Endothelial cell of umbilical vein (primary cell): ENCODE measurements around the gene C1orf53. TPM values are rescaled to one million over a fixed set of nuclear protein-coding genes. Genes with fewer than 3 reads are reported as not detected.

ENCODE experiments used
- BruUV-seq: library from RNA; stranded (reverse); fragments of 400-500 nt; replicated peaks from 2 replicates; lab custom pipeline; 2021; lab: Mats Ljungman, UMichigan
- CTCF ChIA-PET: fragments of 300-600, 350-600 bp; sonication (Branson Sonifier 250); formaldehyde crosslinking; loops from one replicate; lab custom pipeline; 2021; ENCODE audit warnings: antibody characterized with exemption, inconsistent platforms; lab: Charles Lee
- POLR2A ChIA-PET: fragments of 300-600, 350-600 bp; sonication (Branson Sonifier 250); formaldehyde crosslinking; loops from one replicate; lab custom pipeline; 2021; ENCODE audit warnings: antibody characterized with exemption, inconsistent platforms; lab: Charles Lee
- DNase-seq: peaks from one replicate; pipeline ENCODE4 v3.0.0-alpha.2; 2011; ENCODE audit warnings: low read depth, low spot score
- FAIRE-seq: peaks from 2 replicates; lab custom pipeline; 2011; peaks lifted over from hg19 to GRCh38; lab: Jason Lieb, UNC
- H2AFZ ChIP-seq: 2 replicates; pipeline ENCODE4 v1.6.0; 2012; ENCODE audit warnings: low read depth, low read length, control low read depth, inconsistent platforms
- H3K27ac ChIP-seq: 2 replicates; pipeline ENCODE4 v1.5.1; 2011; ENCODE audit warnings: low read depth, mild to moderate bottlenecking, control low read depth, low read length, moderate library complexity; ENCODE audit not compliant: insufficient read depth
- H3K27me3 ChIP-seq, 2 experiments: 2 replicates each; pipeline versions ENCODE4 v1.6.0 to v1.6.1; 2011; ENCODE audit warnings: low read length in 2 of 2, mixed read lengths in 1 of 2; ENCODE audit not compliant: control insufficient read depth in 2 of 2, insufficient read depth in 2 of 2
- H3K36me3 ChIP-seq, 2 experiments: 2 replicates in 1 of 2; 3 replicates in 1 of 2; pipeline ENCODE4 v1.5.1; 2011; ENCODE audit warnings: low read length in 2 of 2, mild to moderate bottlenecking in 1 of 2, moderate library complexity in 1 of 2; ENCODE audit not compliant: control insufficient read depth in 2 of 2, insufficient read depth in 2 of 2; ENCODE audit errors: extremely low read depth in 1 of 2
- H3K4me1 ChIP-seq: 3 replicates; pipeline ENCODE4 v1.5.1; 2011; ENCODE audit warnings: mild to moderate bottlenecking, low read length; ENCODE audit not compliant: control insufficient read depth, insufficient read depth; ENCODE audit errors: extremely low read depth
- H3K4me2 ChIP-seq: 2 replicates; pipeline ENCODE4 v1.6.1; 2011; ENCODE audit warnings: low read length, control low read depth, mixed read lengths; ENCODE audit not compliant: insufficient read depth
- H3K4me3 ChIP-seq, 3 experiments: fragments of 200-600 bp in 1 of 3; sonication (generic), shearing (Covaris generic) in 1 of 3; replicated peaks in 1 of 3; 2 replicates each; pipeline ENCODE4 v1.5.1; 2011 to 2016; ENCODE audit warnings: control low read depth in 3 of 3, low read length in 3 of 3, mild to moderate bottlenecking in 2 of 3, inconsistent platforms in 1 of 3, low read depth in 1 of 3, moderate library complexity in 1 of 3; ENCODE audit not compliant: insufficient read depth in 1 of 3
- H3K79me2 ChIP-seq: 2 replicates; pipeline ENCODE4 v1.6.0; 2012; ENCODE audit warnings: low read length, inconsistent platforms; ENCODE audit not compliant: control insufficient read depth, insufficient read depth
- H3K9ac ChIP-seq: replicated peaks from 2 replicates; pipeline ENCODE3; 2011; ENCODE audit warnings: low read length, control low read depth; ENCODE audit not compliant: insufficient read depth; ENCODE audit errors: extremely low read depth
- H3K9me1 ChIP-seq: replicated peaks from 3 replicates; pipeline ENCODE4 v1.6.0; 2011; ENCODE audit warnings: mild to moderate bottlenecking, low read length; ENCODE audit not compliant: control insufficient read depth, insufficient read depth; ENCODE audit errors: extremely low read depth
- H3K9me3 ChIP-seq: replicated peaks from 2 replicates; pipeline ENCODE4 v1.5.1; 2012; ENCODE audit warnings: low read length, inconsistent platforms; ENCODE audit not compliant: control insufficient read depth, insufficient read depth
- H4K20me1 ChIP-seq: replicated peaks from 2 replicates; pipeline ENCODE3; 2011; ENCODE audit warnings: mild to moderate bottlenecking, low read length; ENCODE audit not compliant: control insufficient read depth, insufficient read depth; ENCODE audit errors: extremely low read depth
- CTCF ChIP-seq, 2 donors: IDR thresholded peaks; 1 replicate in 1 of 2; 2 replicates in 1 of 2; pipeline ENCODE4 v1.5.1; 2011; ENCODE audit warnings: low read length in 2 of 2, mild to moderate bottlenecking in 2 of 2, moderate library complexity in 2 of 2, control low read depth in 1 of 2, inconsistent platforms in 1 of 2, low read depth in 1 of 2; ENCODE audit not compliant: insufficient read depth in 1 of 2; ENCODE audit errors: extremely low read depth in 1 of 2
- EZH2 ChIP-seq: IDR thresholded peaks from 2 replicates; pipeline ENCODE4 v1.6.1; 2012; ENCODE audit warnings: borderline replicate concordance, low read depth, mild to moderate bottlenecking, moderate library complexity, low read length, inconsistent platforms; ENCODE audit not compliant: severe bottlenecking
- FOS ChIP-seq: IDR thresholded peaks from 2 replicates; pipeline ENCODE4 v1.6.1; 2011; ENCODE audit warnings: mild to moderate bottlenecking, low read length, moderate library complexity, borderline replicate concordance; ENCODE audit not compliant: insufficient read depth
- GATA2 ChIP-seq: IDR thresholded peaks from 2 replicates; pipeline ENCODE4 v1.7.0; 2011; ENCODE audit warnings: low read depth, mild to moderate bottlenecking, moderate library complexity, mixed read lengths, low read length; ENCODE audit not compliant: insufficient read length, insufficient read depth
- JUN ChIP-seq: IDR thresholded peaks from 2 replicates; pipeline ENCODE4 v1.6.1; 2011; ENCODE audit warnings: borderline replicate concordance, low read depth; ENCODE audit not compliant: insufficient read length, insufficient read depth
- MYC ChIP-seq: IDR thresholded peaks from one replicate; pipeline ENCODE4 v1.6.1; 2011; ENCODE audit warnings: mild to moderate bottlenecking, low read depth, low read length
- POLR2A ChIP-seq: IDR thresholded peaks from 2 replicates; pipeline ENCODE4 v1.6.1; 2012; ENCODE audit warnings: low read depth, mild to moderate bottlenecking, control low read depth, low read length
- POLR2AphosphoS5 ChIP-seq: IDR thresholded peaks from 2 replicates; pipeline ENCODE4 v1.6.1; 2012; ENCODE audit warnings: low read depth, mild to moderate bottlenecking, control low read depth, low read length, moderate library complexity; ENCODE audit not compliant: insufficient read depth
- dilution Hi-C: fragments of 300-500 bp; cut with MboI; formaldehyde crosslinking; loops from one replicate; pipeline ENCODE4 v1.15.0; 2019; ENCODE audit warnings: low sequenced_read_pairs; ENCODE audit not compliant: extremely low pct_ligation_motif_present
- intact Hi-C: fragments of 100-400 bp; cut with micrococcal nuclease; formaldehyde crosslinking; loops from one replicate; pipeline ENCODE4 v1.10.0; 2022
- polyA plus RNA-seq, 4 experiments: library from polyadenylated mRNA; depleted of rRNA in 3 of 4; stranded (reverse) in 3 of 4; unstranded in 1 of 4; fragments of >200 nt; gene quantifications; 2 replicates each; pipeline versions ENCODE4 v1.2.1 to v1.2.3, GENCODE V29; 2011 to 2012; ENCODE audit warnings: missing spikeins in 1 of 4
- total RNA-seq: library from RNA; stranded (reverse); gene quantifications from 2 replicates; pipeline ENCODE4 v1.2.3, GENCODE V29; 2021
- TF ChIP-seq, protein P1 (sequence below): IDR thresholded peaks from 2 replicates; pipeline ENCODE4 v1.6.1; 2011; ENCODE audit not compliant: insufficient read depth, insufficient read length

Gene C1orf53
- total and polyA plus RNA-seq, 2 donors (not counting 3 experiments of a cell fraction or from before 2014, with no cell fraction given): 3.5 to 6.5 TPM

GRCh38 chr1:197899037-197899436, 3.4 kb upstream of the C1orf53 start:
- Histone ChIP-seq H3K36me3 (no peaks in the 10 kb centered on the region), H3K9me1 (no peaks in the 10 kb centered on the region), H3K4me2 (no peak overlapping the region), H3K4me1 (peaks cover 14% of the 10 kb centered on the region), H4K20me1 (no peaks in the 10 kb centered on the region), H3K79me2 (no peaks in the 10 kb centered on the region), H3K9ac (no peak overlapping the region), H2AFZ (no peak overlapping the region), H3K9me3 (no peaks in the 10 kb centered on the region), H3K4me3 (no peak overlapping the region), H3K27me3 (no peaks in the 10 kb centered on the region), H3K27ac (no peak overlapping the region)
- no TSS peak for BruUV-seq
- ChIA-PET POLR2A (no interaction called here), CTCF (interaction anchor here (1.0 to 1.6 kb wide), 2 partner anchors 9 to 30 kb away, joined by 3 read pairs; no protein-coding TSS in a partner anchor)
- DNase-seq (no peak), FAIRE-seq (no peak)
- no peak for TF ChIP-seq EZH2
- TF ChIP-seq GATA2: no peak
- TF ChIP-seq FOS: no peak
- no peak for TF ChIP-seq MYC
- TF ChIP-seq CTCF (IDR thresholded peaks at IDR 0.05; ENCODE audit: extremely low read depth in 1 of 2, insufficient read depth in 1 of 2, low read depth in 1 of 2, low read length in 2 of 2): no peak
- TF ChIP-seq POLR2A: no peak
- TF ChIP-seq POLR2AphosphoS5: no peak
- no peak for TF ChIP-seq JUN
- TF ChIP-seq, protein P1, sequence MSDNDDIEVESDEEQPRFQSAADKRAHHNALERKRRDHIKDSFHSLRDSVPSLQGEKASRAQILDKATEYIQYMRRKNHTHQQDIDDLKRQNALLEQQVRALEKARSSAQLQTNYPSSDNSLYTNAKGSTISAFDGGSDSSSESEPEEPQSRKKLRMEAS: no peak
- dilution Hi-C loops (no loop called here), intact Hi-C loops (no loop called here)
